Caco-2 (cell line): ENCODE measurements around the gene TMEM140. TPM values are rescaled to one million over a fixed set of nuclear protein-coding genes. Genes with fewer than 3 reads are reported as not detected.

Experiments used
- BruUV-seq: library from RNA; stranded (reverse); fragments of 400-500 nt; replicated peaks from 2 replicates; lab custom pipeline; 2021; lab: Mats Ljungman, UMichigan
- CTCF ChIA-PET: fragments of 300-600 bp; sonication (Branson Sonifier 250); formaldehyde crosslinking; loops from one replicate; lab custom pipeline; 2022; ENCODE audit warnings: antibody characterized with exemption; lab: Charles Lee
- POLR2A ChIA-PET: fragments of 300-600 bp; sonication (Branson Sonifier 250); formaldehyde crosslinking; loops from one replicate; lab custom pipeline; 2022; ENCODE audit warnings: antibody characterized with exemption; lab: Charles Lee
- DNase-seq, 2 experiments: peaks; one replicate each; pipeline versions ENCODE4 v3.0.0 to v3.0.0-alpha.2; 2020 to 2022
- H3K27me3 ChIP-seq: replicated peaks from 2 replicates; pipeline ENCODE4 v1.6.0; 2011; ENCODE audit warnings: low read length; ENCODE audit not compliant: control insufficient read depth, insufficient read depth
- H3K36me3 ChIP-seq: 2 replicates; pipeline ENCODE4 v1.5.1; 2011; ENCODE audit warnings: low read length; ENCODE audit not compliant: control insufficient read depth, insufficient read depth
- H3K4me1 ChIP-seq: fragments of 250-450 bp; sonication (Bioruptor Pico); 2 replicates; pipeline ENCODE4 v1.5.1; 2020; ENCODE audit warnings: mild to moderate bottlenecking
- H3K4me3 ChIP-seq: 2 replicates; pipeline ENCODE4 v1.5.1; 2011; ENCODE audit warnings: low read depth, mild to moderate bottlenecking, control low read depth, low read length
- H3K9me3 ChIP-seq: fragments of 250-450 bp; sonication (Bioruptor Pico); 2 replicates; pipeline ENCODE4 v1.5.1; 2020; ENCODE audit warnings: mild to moderate bottlenecking, moderate library complexity
- H3K27ac Mint-ChIP-seq: one replicate; pipeline ENCODE4 v1.8.0; 2022; ENCODE audit warnings: mixed read lengths; ENCODE audit not compliant: unreplicated experiment
- H3K27me3 Mint-ChIP-seq: one replicate; pipeline ENCODE4 v1.8.0; 2022; ENCODE audit warnings: mixed read lengths; ENCODE audit not compliant: insufficient read depth, unreplicated experiment
- H3K36me3 Mint-ChIP-seq: one replicate; pipeline ENCODE4 v1.8.0; 2022; ENCODE audit warnings: mild to moderate bottlenecking, mixed read lengths; ENCODE audit not compliant: insufficient read depth, unreplicated experiment
- H3K4me1 Mint-ChIP-seq: one replicate; pipeline ENCODE4 v1.8.0; 2022; ENCODE audit warnings: low read depth, mixed read lengths; ENCODE audit not compliant: unreplicated experiment
- H3K4me3 Mint-ChIP-seq: one replicate; pipeline ENCODE4 v1.8.0; 2022; ENCODE audit warnings: mild to moderate bottlenecking, moderate library complexity, mixed read lengths; ENCODE audit not compliant: unreplicated experiment
- H3K9me3 Mint-ChIP-seq: one replicate; pipeline ENCODE4 v1.8.0; 2022; ENCODE audit warnings: mixed read lengths; ENCODE audit not compliant: unreplicated experiment
- intact Hi-C: fragments of 100-400 bp; cut with micrococcal nuclease; formaldehyde crosslinking; loops from one replicate; pipeline ENCODE4 v1.10.0; 2022; ENCODE audit not compliant: unreplicated experiment
- total RNA-seq: library from RNA; stranded (reverse); gene quantifications from 2 replicates; pipeline ENCODE4 v1.2.3, GENCODE V29; 2022
- TF ChIP-seq, protein P1 (sequence below), 2 experiments: fragments of 200-600 bp in 1 of 2; IDR thresholded peaks; 1 replicate in 1 of 2; 2 replicates in 1 of 2; pipeline versions ENCODE4 v1.5.1 to v1.8.0; 2011 to 2022; ENCODE audit warnings: antibody characterized with exemption in 1 of 2, control low read depth in 1 of 2, inconsistent platforms in 1 of 2, low read depth in 1 of 2, low read length in 1 of 2, mild to moderate bottlenecking in 1 of 2, moderate library complexity in 1 of 2; ENCODE audit not compliant: insufficient read depth in 1 of 2, severe bottlenecking in 1 of 2, unreplicated experiment in 1 of 2

TMEM140 gene
- total RNA-seq, 1 experiment from 2014 or later: 6.1 TPM

DNA sequence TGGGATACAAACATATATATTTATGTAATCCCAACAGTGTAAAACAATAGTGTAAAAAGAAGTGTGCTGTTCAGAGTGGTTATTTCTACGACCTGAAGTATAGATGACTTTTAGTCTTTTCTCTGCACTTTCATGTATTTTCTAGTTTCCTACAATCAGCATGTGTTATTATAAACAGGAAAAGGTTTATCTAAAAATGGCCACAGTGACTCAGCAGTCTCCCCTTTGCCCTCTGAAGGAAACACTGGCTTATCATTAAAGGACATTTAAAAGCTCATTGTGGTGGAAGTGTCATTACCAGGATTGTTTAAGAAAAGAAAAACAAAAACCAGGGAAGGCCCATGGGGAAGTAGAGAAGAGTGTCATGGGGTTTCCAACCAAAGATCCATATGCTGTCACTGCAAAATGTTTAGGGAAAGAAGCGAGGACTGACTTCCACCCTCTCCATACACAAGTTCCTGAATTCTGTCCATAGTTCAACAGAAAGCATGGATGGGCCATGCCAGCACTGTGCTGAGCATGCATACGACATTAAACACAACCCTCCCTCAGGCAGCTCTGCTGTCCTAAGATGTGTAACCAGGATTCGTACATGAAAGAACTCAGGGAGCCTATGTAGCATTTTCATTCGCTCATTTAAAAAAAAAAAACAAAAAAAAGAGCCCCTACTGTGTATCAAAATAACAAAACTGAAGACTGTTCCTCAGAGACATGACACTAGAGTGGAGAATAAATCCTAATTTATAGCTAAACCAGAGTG is 12.4 kb downstream of the TMEM140 start:
- Mint-ChIP-seq H3K9me3 (peaks cover 48% of the 10 kb centered on the region), H3K27ac (peak overlapping the region; percentile 36), H3K4me3 (no peak overlapping the region), H3K27me3 (no peaks in the 10 kb centered on the region), H3K4me1 (peaks cover 19% of the 10 kb centered on the region), H3K36me3 (peaks cover 51% of the 10 kb centered on the region)
- Histone ChIP-seq H3K9me3 (peaks cover 19% of the 10 kb centered on the region), H3K4me1 (peaks cover 8% of the 10 kb centered on the region), H3K36me3 (no peaks in the 10 kb centered on the region; the same call in 1 of the 2 replicates), H3K4me3 (no peak overlapping the region), H3K27me3 (no peaks in the 10 kb centered on the region)
- intact Hi-C loops: no loop called here
- BruUV-seq: no TSS peak
- TF ChIP-seq, protein P1, sequence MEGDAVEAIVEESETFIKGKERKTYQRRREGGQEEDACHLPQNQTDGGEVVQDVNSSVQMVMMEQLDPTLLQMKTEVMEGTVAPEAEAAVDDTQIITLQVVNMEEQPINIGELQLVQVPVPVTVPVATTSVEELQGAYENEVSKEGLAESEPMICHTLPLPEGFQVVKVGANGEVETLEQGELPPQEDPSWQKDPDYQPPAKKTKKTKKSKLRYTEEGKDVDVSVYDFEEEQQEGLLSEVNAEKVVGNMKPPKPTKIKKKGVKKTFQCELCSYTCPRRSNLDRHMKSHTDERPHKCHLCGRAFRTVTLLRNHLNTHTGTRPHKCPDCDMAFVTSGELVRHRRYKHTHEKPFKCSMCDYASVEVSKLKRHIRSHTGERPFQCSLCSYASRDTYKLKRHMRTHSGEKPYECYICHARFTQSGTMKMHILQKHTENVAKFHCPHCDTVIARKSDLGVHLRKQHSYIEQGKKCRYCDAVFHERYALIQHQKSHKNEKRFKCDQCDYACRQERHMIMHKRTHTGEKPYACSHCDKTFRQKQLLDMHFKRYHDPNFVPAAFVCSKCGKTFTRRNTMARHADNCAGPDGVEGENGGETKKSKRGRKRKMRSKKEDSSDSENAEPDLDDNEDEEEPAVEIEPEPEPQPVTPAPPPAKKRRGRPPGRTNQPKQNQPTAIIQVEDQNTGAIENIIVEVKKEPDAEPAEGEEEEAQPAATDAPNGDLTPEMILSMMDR (IDR thresholded peaks at IDR 0.05; ENCODE audit: insufficient read depth in 1 of 2, low read depth in 1 of 2, low read length in 1 of 2, severe bottlenecking in 1 of 2, unreplicated experiment in 1 of 2): no peak
- DNase-seq: no peak
- CTCF ChIA-PET: no interaction called here
- POLR2A ChIA-PET: no interaction called here

DNA sequence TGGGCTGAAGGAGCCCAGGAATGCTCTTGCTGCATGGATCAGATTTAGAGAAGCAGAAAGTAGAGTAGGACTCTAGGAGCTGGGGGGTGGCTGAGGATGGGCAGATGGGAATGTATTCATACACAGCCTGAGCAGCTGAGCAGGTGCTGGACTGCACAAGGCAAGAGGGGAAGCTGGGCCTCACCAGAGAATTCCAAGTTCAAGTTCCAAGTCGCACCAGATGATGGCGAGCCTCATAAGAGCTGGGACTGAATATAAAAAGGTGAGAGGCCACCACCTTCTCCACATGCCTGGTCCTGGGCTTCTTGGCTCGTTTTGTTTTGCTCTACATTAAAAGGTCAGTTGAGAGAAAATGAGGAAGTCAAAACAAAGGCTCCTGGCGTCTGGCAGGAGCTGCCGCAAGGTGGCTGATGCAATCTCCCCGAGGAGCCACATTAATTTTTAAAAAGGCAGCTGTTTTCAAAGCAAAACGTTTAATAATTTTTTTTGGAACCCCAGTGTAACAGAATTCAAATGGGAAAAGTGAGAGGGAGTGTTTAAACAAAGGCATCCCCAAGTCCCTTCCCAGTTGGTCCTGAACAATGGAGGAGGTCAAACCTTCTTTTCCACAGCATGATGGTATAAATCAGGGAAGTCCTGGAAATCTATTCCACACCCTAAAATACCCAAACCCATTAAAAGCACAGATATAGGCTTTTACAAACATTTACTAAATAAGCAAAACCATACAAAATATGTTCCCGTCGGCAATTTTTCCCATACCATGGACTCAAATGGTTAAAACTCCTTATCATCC is 13.2 kb downstream of the TMEM140 start:
- Histone ChIP-seq H3K27me3 (no peaks in the 10 kb centered on the region), H3K4me3 (no peak overlapping the region), H3K9me3 (peaks cover 14% of the 10 kb centered on the region; the same call in 1 of the 2 replicates), H3K36me3 (no peaks in the 10 kb centered on the region; the same call in 1 of the 2 replicates), H3K4me1 (peaks cover 8% of the 10 kb centered on the region)
- no TSS peak for BruUV-seq
- Mint-ChIP-seq H3K27me3 (no peaks in the 10 kb centered on the region), H3K4me3 (no peak overlapping the region), H3K27ac (peak overlapping the region; percentile 36), H3K4me1 (peaks cover 19% of the 10 kb centered on the region), H3K9me3 (peaks cover 40% of the 10 kb centered on the region), H3K36me3 (peaks cover 58% of the 10 kb centered on the region)
- TF ChIP-seq, protein P1 (IDR thresholded peaks at IDR 0.05; ENCODE audit: insufficient read depth in 1 of 2, low read depth in 1 of 2, low read length in 1 of 2, severe bottlenecking in 1 of 2, unreplicated experiment in 1 of 2): no peak
- ChIA-PET CTCF (no interaction called here), POLR2A (no interaction called here)
- intact Hi-C loops: no loop called here
- DNase-seq: no peak

DNA sequence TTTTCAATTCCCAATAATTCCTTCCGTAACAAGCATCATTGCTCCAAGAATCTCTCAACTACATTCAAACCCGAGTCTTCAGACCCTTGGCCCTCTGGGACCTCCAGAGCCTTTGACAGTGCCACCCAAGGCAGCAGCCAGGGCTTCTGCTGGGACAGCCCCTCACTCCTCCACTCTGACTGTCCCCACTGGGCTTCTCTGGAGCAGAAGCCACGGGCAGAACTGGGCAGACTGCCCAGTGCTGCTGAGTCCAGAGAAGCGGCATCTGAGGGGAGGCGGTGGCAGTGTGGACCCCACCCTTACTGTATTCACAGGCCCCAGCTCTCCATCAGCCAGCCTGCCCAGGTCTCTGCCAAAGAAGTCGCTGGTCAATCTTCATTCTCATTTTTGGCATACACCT is 13.8 kb downstream of the TMEM140 start:
- Mint-ChIP-seq H3K27me3 (no peaks in the 10 kb centered on the region), H3K4me1 (peaks cover 19% of the 10 kb centered on the region), H3K36me3 (peaks cover 64% of the 10 kb centered on the region), H3K9me3 (peaks cover 34% of the 10 kb centered on the region), H3K4me3 (no peak overlapping the region), H3K27ac (no peak overlapping the region)
- Histone ChIP-seq H3K36me3 (peaks cover under 1% of the 10 kb centered on the region), H3K4me1 (peaks cover 8% of the 10 kb centered on the region), H3K27me3 (no peaks in the 10 kb centered on the region), H3K4me3 (no peak overlapping the region), H3K9me3 (peaks cover 8% of the 10 kb centered on the region; the same call in 1 of the 2 replicates)
- TF ChIP-seq, protein P1 (IDR thresholded peaks at IDR 0.05; ENCODE audit: insufficient read depth in 1 of 2, low read depth in 1 of 2, low read length in 1 of 2, severe bottlenecking in 1 of 2, unreplicated experiment in 1 of 2): no peak
- ChIA-PET POLR2A (no interaction called here), CTCF (no interaction called here)
- no peak for DNase-seq
- BruUV-seq: no TSS peak
- intact Hi-C loops: no loop called here
